GM23338 (cell line): Measurements from ENCODE around the gene PPHLN1.

Experiments
- CREB1 ChIP-seq: fragments of 250-450 bp; sonication (Bioruptor Pico); IDR thresholded peaks from 2 replicates; pipeline ENCODE4 v1.5.0; 2020; ENCODE audit warnings: low read depth, mild to moderate bottlenecking, moderate library complexity
- EZH2 ChIP-seq: fragments of 200-600 bp; sonication (generic); IDR thresholded peaks from one replicate; pipeline ENCODE4 v1.8.0; 2017; ENCODE audit warnings: antibody characterized with exemption, mild to moderate bottlenecking, low read depth; ENCODE audit not compliant: unreplicated experiment
- EZH2phosphoT487 ChIP-seq: fragments of 200-600 bp; sonication (generic); IDR thresholded peaks from one replicate; pipeline ENCODE4 v1.8.1; 2018; ENCODE audit warnings: antibody characterized with exemption; ENCODE audit not compliant: unreplicated experiment
- JUNB ChIP-seq: IDR thresholded peaks from one replicate; pipeline ENCODE4 v1.6.1; 2016; ENCODE audit warnings: antibody characterized with exemption; ENCODE audit not compliant: unreplicated experiment
- NANOG ChIP-seq: IDR thresholded peaks from 2 replicates; pipeline ENCODE4 v1.6.1; 2016; ENCODE audit warnings: antibody characterized with exemption, borderline replicate concordance
- POLR2AphosphoS5 ChIP-seq: IDR thresholded peaks from 2 replicates; pipeline ENCODE4 v1.6.1; 2016; ENCODE audit warnings: antibody characterized with exemption, low read depth
- STAT1 ChIP-seq: IDR thresholded peaks from one replicate; pipeline ENCODE4 v1.6.1; 2016; ENCODE audit warnings: antibody characterized with exemption; ENCODE audit not compliant: unreplicated experiment
- ZNF331 ChIP-seq: fragments of 250-450 bp; sonication (Bioruptor Pico); IDR thresholded peaks from 2 replicates; pipeline ENCODE4 v1.5.0; 2020; ENCODE audit warnings: low read depth, mild to moderate bottlenecking, moderate library complexity
- TF ChIP-seq, protein P1 (sequence below), 2 experiments: fragments of 200-600 bp in 1 of 2; sonication (generic) in 1 of 2; conservative IDR thresholded peaks; 2 replicates each; pipeline versions ENCODE4 v1.5.1 to v1.6.1; 2016 to 2017; ENCODE audit warnings: antibody characterized with exemption in 2 of 2, low read depth in 2 of 2, mild to moderate bottlenecking in 2 of 2, moderate library complexity in 1 of 2
- TF ChIP-seq, protein P2 (sequence below): IDR thresholded peaks from one replicate; pipeline ENCODE4 v1.6.1; 2018; ENCODE audit warnings: antibody characterized with exemption; ENCODE audit not compliant: unreplicated experiment
- TF ChIP-seq, protein P3 (sequence below): IDR thresholded peaks from 2 replicates; pipeline ENCODE4 v1.6.1; 2016; ENCODE audit warnings: antibody characterized with exemption
- TF ChIP-seq, protein P4 (sequence below): fragments of 250-450 bp; sonication (Bioruptor Pico); IDR thresholded peaks from 2 replicates; pipeline ENCODE4 v1.5.0; 2020; ENCODE audit warnings: mild to moderate bottlenecking, moderate library complexity

DNA sequence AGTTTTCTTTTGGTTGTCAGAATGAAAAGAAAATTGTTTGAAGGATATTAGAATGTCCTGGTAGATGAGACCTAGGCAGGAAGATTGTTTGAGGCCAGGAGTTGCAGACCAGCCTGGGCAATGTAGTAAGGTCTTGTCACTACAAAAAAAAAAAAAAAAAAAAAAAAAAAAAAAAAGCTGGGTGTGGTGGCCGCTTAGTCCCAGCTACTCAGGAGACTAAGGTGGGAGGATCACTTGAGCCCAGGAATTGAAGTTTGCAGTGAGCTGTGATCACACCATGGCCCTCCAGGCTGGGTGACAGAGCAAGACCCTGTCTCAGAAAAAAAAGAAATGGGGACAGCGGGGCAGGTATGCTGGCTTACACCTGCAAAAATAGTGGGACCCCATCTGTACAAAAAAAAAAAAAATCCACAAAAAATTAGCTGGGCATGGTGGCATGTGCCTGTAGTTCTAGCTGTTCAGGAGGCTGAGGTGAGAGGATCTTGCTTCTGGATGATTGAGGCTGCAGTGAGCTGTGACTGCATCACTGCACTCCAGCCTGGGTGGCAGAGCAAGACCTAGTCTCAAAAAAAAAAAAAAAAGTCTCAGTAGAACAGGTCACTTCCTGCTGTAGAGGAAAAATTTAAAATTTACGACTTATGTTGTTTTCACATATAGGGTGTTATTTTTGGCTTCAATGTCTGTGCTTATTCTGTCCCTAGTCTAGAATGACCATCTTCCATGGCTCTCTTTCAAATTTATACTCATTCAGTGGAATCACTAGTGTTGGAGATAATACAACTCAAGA, 70.7 kb downstream of the PPHLN1 start:
- TF ChIP-seq, protein P1, sequence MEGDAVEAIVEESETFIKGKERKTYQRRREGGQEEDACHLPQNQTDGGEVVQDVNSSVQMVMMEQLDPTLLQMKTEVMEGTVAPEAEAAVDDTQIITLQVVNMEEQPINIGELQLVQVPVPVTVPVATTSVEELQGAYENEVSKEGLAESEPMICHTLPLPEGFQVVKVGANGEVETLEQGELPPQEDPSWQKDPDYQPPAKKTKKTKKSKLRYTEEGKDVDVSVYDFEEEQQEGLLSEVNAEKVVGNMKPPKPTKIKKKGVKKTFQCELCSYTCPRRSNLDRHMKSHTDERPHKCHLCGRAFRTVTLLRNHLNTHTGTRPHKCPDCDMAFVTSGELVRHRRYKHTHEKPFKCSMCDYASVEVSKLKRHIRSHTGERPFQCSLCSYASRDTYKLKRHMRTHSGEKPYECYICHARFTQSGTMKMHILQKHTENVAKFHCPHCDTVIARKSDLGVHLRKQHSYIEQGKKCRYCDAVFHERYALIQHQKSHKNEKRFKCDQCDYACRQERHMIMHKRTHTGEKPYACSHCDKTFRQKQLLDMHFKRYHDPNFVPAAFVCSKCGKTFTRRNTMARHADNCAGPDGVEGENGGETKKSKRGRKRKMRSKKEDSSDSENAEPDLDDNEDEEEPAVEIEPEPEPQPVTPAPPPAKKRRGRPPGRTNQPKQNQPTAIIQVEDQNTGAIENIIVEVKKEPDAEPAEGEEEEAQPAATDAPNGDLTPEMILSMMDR (conservative IDR thresholded peaks at IDR 0.05; ENCODE audit: low read depth in 2 of 2) = no peak
- TF ChIP-seq POLR2AphosphoS5 = no peak
- no peak for TF ChIP-seq EZH2
- TF ChIP-seq, protein P2, sequence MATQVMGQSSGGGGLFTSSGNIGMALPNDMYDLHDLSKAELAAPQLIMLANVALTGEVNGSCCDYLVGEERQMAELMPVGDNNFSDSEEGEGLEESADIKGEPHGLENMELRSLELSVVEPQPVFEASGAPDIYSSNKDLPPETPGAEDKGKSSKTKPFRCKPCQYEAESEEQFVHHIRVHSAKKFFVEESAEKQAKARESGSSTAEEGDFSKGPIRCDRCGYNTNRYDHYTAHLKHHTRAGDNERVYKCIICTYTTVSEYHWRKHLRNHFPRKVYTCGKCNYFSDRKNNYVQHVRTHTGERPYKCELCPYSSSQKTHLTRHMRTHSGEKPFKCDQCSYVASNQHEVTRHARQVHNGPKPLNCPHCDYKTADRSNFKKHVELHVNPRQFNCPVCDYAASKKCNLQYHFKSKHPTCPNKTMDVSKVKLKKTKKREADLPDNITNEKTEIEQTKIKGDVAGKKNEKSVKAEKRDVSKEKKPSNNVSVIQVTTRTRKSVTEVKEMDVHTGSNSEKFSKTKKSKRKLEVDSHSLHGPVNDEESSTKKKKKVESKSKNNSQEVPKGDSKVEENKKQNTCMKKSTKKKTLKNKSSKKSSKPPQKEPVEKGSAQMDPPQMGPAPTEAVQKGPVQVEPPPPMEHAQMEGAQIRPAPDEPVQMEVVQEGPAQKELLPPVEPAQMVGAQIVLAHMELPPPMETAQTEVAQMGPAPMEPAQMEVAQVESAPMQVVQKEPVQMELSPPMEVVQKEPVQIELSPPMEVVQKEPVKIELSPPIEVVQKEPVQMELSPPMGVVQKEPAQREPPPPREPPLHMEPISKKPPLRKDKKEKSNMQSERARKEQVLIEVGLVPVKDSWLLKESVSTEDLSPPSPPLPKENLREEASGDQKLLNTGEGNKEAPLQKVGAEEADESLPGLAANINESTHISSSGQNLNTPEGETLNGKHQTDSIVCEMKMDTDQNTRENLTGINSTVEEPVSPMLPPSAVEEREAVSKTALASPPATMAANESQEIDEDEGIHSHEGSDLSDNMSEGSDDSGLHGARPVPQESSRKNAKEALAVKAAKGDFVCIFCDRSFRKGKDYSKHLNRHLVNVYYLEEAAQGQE = no peak
- no peak for TF ChIP-seq ZNF331 (CRISPR knock-in tag)
- no peak for TF ChIP-seq EZH2phosphoT487
- TF ChIP-seq, protein P3, sequence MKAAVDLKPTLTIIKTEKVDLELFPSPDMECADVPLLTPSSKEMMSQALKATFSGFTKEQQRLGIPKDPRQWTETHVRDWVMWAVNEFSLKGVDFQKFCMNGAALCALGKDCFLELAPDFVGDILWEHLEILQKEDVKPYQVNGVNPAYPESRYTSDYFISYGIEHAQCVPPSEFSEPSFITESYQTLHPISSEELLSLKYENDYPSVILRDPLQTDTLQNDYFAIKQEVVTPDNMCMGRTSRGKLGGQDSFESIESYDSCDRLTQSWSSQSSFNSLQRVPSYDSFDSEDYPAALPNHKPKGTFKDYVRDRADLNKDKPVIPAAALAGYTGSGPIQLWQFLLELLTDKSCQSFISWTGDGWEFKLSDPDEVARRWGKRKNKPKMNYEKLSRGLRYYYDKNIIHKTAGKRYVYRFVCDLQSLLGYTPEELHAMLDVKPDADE = no peak
- TF ChIP-seq CREB1 = no peak
- TF ChIP-seq JUNB = no peak
- TF ChIP-seq STAT1 = no peak
- TF ChIP-seq NANOG = no peak
- TF ChIP-seq, protein P4, sequence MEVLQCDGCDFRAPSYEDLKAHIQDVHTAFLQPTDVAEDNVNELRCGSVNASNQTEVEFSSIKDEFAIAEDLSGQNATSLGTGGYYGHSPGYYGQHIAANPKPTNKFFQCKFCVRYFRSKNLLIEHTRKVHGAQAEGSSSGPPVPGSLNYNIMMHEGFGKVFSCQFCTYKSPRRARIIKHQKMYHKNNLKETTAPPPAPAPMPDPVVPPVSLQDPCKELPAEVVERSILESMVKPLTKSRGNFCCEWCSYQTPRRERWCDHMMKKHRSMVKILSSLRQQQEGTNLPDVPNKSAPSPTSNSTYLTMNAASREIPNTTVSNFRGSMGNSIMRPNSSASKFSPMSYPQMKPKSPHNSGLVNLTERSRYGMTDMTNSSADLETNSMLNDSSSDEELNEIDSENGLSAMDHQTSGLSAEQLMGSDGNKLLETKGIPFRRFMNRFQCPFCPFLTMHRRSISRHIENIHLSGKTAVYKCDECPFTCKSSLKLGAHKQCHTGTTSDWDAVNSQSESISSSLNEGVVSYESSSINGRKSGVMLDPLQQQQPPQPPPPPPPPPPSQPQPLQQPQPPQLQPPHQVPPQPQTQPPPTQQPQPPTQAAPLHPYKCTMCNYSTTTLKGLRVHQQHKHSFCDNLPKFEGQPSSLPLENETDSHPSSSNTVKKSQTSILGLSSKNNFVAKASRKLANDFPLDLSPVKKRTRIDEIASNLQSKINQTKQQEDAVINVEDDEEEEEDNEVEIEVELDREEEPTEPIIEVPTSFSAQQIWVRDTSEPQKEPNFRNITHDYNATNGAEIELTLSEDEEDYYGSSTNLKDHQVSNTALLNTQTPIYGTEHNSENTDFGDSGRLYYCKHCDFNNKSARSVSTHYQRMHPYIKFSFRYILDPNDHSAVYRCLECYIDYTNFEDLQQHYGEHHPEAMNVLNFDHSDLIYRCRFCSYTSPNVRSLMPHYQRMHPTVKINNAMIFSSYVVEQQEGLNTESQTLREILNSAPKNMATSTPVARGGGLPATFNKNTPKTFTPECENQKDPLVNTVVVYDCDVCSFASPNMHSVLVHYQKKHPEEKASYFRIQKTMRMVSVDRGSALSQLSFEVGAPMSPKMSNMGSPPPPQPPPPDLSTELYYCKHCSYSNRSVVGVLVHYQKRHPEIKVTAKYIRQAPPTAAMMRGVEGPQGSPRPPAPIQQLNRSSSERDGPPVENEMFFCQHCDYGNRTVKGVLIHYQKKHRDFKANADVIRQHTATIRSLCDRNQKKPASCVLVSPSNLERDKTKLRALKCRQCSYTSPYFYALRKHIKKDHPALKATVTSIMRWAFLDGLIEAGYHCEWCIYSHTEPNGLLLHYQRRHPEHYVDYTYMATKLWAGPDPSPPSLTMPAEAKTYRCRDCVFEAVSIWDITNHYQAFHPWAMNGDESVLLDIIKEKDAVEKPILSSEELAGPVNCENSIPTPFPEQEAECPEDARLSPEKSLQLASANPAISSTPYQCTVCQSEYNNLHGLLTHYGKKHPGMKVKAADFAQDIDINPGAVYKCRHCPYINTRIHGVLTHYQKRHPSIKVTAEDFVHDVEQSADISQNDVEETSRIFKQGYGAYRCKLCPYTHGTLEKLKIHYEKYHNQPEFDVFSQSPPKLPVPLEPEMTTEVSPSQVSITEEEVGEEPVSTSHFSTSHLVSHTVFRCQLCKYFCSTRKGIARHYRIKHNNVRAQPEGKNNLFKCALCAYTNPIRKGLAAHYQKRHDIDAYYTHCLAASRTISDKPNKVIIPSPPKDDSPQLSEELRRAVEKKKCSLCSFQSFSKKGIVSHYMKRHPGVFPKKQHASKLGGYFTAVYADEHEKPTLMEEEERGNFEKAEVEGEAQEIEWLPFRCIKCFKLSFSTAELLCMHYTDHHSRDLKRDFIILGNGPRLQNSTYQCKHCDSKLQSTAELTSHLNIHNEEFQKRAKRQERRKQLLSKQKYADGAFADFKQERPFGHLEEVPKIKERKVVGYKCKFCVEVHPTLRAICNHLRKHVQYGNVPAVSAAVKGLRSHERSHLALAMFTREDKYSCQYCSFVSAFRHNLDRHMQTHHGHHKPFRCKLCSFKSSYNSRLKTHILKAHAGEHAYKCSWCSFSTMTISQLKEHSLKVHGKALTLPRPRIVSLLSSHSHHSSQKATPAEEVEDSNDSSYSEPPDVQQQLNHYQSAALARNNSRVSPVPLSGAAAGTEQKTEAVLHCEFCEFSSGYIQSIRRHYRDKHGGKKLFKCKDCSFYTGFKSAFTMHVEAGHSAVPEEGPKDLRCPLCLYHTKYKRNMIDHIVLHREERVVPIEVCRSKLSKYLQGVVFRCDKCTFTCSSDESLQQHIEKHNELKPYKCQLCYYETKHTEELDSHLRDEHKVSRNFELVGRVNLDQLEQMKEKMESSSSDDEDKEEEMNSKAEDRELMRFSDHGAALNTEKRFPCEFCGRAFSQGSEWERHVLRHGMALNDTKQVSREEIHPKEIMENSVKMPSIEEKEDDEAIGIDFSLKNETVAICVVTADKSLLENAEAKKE = no peak
